Suprapubic skin (tissue), 4 donors: ENCODE measurements around the gene ARID1B. TPM values are rescaled to one million over a fixed set of nuclear protein-coding genes. Genes with fewer than 3 reads are reported as not detected.

Source experiments
- DNase-seq, 2 donors: peaks; one replicate each; pipeline ENCODE4 v3.0.0-alpha.2; 2019; ENCODE audit warnings: low spot score in 2 of 2
- H3K27ac ChIP-seq: fragments of 200-600 bp; sonication (generic); one replicate; pipeline ENCODE4 v1.5.1; 2019
- H3K27me3 ChIP-seq: fragments of 200-600 bp; sonication (generic); one replicate; pipeline ENCODE4 v1.5.1; 2019
- H3K36me3 ChIP-seq: fragments of 200-600 bp; sonication (generic); one replicate; pipeline ENCODE4 v1.5.1; 2019
- H3K4me1 ChIP-seq: fragments of 200-600 bp; sonication (generic); one replicate; pipeline ENCODE4 v1.5.1; 2019
- H3K4me3 ChIP-seq: fragments of 200-600 bp; sonication (generic); one replicate; pipeline ENCODE4 v1.5.1; 2019; ENCODE audit warnings: mild to moderate bottlenecking
- H3K9me3 ChIP-seq: fragments of 200-600 bp; sonication (generic); one replicate; pipeline ENCODE4 v1.5.1; 2019
- EP300 ChIP-seq: sonication (generic); formaldehyde crosslinking; IDR thresholded peaks from one replicate; pipeline ENCODE4 v1.6.1; 2017; ENCODE audit warnings: antibody characterized with exemption
- POLR2A ChIP-seq, 2 donors: fragments of 450-650 bp; IDR thresholded peaks; one replicate each; pipeline ENCODE4 v1.6.1; 2017; ENCODE audit warnings: antibody characterized with exemption in 2 of 2, mild to moderate bottlenecking in 2 of 2, moderate library complexity in 2 of 2
- POLR2AphosphoS5 ChIP-seq, 3 donors: sonication (generic); formaldehyde crosslinking; IDR thresholded peaks; one replicate each; pipeline ENCODE4 v1.6.1; 2017; ENCODE audit warnings: antibody characterized with exemption in 3 of 3
- WGBS: methylation state at CpG from one replicate; pipeline ENCODE4 v1.1.5; 2018; 5-methylcytosine and 5-hydroxymethylcytosine counted together
- total RNA-seq, 4 donors: library from RNA; depleted of rRNA; stranded (reverse); fragments of >200 nt; gene quantifications; one replicate each; pipeline ENCODE4 v1.1.0, GENCODE V29; 2016
- TF ChIP-seq, protein P1 (sequence below), 2 donors: fragments of 200-600 bp in 1 of 2; fragments of 450-650 bp in 1 of 2; sonication (generic) in 1 of 2; IDR thresholded peaks; one replicate each; pipeline ENCODE4 v1.5.1; 2016 to 2019; ENCODE audit warnings: antibody characterized with exemption in 2 of 2, mild to moderate bottlenecking in 1 of 2, moderate library complexity in 1 of 2

ARID1B gene
- total RNA-seq, 4 donors from 2014 or later: 102 to 233 (median 129) TPM

DNA sequence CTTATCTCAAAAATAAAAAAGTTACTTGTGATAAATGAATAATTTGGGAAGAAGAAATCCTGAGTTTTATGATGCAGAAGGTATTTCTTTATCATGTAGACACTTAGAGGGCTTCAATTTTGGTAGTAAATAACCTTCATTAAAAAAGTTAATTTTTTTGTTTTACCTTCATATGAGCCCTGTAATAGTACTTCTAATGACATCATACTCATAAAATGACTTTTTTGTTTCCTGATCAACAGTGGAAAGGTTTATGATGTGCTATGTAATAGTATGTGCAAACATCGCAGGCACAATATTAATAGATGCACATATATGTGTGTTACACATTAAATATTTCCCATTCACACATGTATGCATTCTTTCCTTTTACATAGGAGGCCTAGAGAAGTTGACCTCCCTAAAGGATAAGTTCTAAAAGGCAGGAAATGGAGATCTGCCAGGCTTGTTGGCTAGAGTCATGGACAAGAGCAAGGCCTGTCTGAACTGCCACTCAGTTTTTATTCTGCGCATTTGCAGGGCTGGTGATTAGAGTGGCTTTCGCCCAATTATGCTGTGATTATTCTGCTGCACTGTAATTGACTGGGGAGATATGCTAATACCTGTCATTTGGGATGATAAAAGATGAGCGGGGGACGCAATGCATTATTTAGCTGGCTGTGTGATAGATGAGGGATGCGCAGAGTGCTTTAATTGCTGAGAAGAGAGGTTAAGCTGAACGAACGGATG lies 273.5 kb downstream of the ARID1B start:
- H3K36me3 ChIP-seq: no peaks in the 10 kb centered on the region
- DNase-seq: no peak
- no peak for TF ChIP-seq EP300
- TF ChIP-seq, protein P1, sequence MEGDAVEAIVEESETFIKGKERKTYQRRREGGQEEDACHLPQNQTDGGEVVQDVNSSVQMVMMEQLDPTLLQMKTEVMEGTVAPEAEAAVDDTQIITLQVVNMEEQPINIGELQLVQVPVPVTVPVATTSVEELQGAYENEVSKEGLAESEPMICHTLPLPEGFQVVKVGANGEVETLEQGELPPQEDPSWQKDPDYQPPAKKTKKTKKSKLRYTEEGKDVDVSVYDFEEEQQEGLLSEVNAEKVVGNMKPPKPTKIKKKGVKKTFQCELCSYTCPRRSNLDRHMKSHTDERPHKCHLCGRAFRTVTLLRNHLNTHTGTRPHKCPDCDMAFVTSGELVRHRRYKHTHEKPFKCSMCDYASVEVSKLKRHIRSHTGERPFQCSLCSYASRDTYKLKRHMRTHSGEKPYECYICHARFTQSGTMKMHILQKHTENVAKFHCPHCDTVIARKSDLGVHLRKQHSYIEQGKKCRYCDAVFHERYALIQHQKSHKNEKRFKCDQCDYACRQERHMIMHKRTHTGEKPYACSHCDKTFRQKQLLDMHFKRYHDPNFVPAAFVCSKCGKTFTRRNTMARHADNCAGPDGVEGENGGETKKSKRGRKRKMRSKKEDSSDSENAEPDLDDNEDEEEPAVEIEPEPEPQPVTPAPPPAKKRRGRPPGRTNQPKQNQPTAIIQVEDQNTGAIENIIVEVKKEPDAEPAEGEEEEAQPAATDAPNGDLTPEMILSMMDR (IDR thresholded peaks at IDR 0.05): no peak
- TF ChIP-seq POLR2AphosphoS5 (IDR thresholded peaks at IDR 0.05): no peak
- no peak for TF ChIP-seq POLR2A (IDR thresholded peaks at IDR 0.05)
- no peaks in the 10 kb centered on the region for H3K9me3 ChIP-seq
- 82% methylated on average over 8 of the region's 8 CpGs for WGBS
- no peak overlapping the region for H3K27ac ChIP-seq
- H3K4me1 ChIP-seq: peaks cover 9% of the 10 kb centered on the region
- no peak overlapping the region for H3K4me3 ChIP-seq
- no peaks in the 10 kb centered on the region for H3K27me3 ChIP-seq

DNA sequence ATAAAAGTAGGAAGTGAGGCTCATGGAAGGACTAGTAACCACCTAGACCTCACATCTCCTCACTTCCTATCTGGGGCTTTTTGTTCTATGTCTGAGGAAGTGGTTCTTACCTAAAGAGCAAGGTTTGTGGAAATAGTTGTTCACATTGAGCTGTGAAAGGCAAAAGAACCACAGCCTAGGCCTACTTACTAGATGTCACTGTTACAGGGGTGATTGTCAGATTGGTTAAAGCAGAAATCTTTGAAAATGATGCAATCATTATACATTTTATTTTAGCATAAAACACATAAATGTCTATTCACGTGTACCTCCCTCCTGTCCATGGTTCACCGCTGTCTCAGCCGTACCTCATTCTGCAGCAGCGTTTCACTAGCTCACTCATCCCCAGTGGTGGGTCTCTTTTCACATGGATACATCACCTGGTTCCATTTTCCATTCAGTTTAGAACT lies 277.4 kb downstream of the ARID1B start:
- WGBS: 89% methylated on average over 4 of the region's 4 CpGs
- DNase-seq: no peak
- TF ChIP-seq, protein P1 (IDR thresholded peaks at IDR 0.05): no peak
- TF ChIP-seq POLR2AphosphoS5 (IDR thresholded peaks at IDR 0.05) (no peak), EP300 (no peak), POLR2A (IDR thresholded peaks at IDR 0.05) (no peak)
- Histone ChIP-seq H3K27ac (no peak overlapping the region), H3K36me3 (no peaks in the 10 kb centered on the region), H3K4me3 (no peak overlapping the region), H3K4me1 (peaks cover 9% of the 10 kb centered on the region), H3K27me3 (no peaks in the 10 kb centered on the region), H3K9me3 (no peaks in the 10 kb centered on the region)

DNA sequence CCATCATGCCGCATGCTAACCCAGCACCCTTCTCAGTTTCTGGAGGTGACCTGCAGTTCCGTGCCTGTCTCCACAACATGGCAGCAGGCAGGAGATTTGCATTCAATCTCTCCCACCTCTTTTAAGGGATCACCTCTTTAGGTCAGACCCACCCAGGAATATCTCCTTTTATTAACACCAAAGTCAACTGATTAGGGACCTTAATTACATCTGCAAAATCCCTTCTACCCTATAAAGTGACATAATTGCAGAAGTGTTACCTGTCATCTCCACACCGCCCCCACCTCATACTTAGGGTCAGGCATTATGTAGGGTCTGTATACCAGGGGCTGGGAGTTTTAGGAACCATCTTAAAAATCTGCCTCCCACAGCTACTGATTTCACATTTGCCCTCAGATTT lies 278.7 kb downstream of the ARID1B start:
- Histone ChIP-seq H3K27me3 (no peaks in the 10 kb centered on the region), H3K4me3 (no peak overlapping the region), H3K36me3 (no peaks in the 10 kb centered on the region), H3K9me3 (no peaks in the 10 kb centered on the region), H3K4me1 (peaks cover 15% of the 10 kb centered on the region), H3K27ac (no peak overlapping the region)
- TF ChIP-seq, protein P1 (IDR thresholded peaks at IDR 0.05): no peak
- no peak for TF ChIP-seq EP300
- TF ChIP-seq POLR2AphosphoS5 (IDR thresholded peaks at IDR 0.05): no peak
- TF ChIP-seq POLR2A (IDR thresholded peaks at IDR 0.05): no peak
- no peak for DNase-seq
- WGBS: 100% methylated on average over 3 of the region's 3 CpGs

DNA sequence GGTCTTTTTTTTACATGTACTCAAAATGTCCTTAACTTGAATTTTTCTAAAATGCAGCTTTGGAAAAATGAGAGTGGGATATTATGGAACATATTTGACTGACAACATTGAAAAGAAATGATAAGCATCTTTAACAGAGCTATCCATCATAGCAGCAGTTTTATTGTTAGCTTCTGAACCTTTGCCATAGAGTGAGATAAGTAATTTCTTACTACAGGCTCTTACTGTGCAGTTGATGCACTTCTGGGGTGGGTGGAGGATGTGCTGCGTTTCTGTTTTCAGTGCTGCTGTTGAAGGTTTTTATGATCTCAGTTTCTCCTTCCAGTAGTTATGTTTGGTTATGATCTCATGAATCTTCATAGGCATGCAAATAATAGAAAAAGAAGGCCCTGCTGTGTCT lies 279.1 kb downstream of the ARID1B start:
- H3K27me3 ChIP-seq: no peaks in the 10 kb centered on the region
- 37% methylated on average over 1 of the region's 1 CpG for WGBS
- peaks cover 13% of the 10 kb centered on the region for H3K4me1 ChIP-seq
- no peaks in the 10 kb centered on the region for H3K36me3 ChIP-seq
- H3K4me3 ChIP-seq: no peak overlapping the region
- no peak overlapping the region for H3K27ac ChIP-seq
- DNase-seq: no peak
- no peaks in the 10 kb centered on the region for H3K9me3 ChIP-seq
- TF ChIP-seq EP300: no peak
- no peak for TF ChIP-seq POLR2AphosphoS5 (IDR thresholded peaks at IDR 0.05)

DNA sequence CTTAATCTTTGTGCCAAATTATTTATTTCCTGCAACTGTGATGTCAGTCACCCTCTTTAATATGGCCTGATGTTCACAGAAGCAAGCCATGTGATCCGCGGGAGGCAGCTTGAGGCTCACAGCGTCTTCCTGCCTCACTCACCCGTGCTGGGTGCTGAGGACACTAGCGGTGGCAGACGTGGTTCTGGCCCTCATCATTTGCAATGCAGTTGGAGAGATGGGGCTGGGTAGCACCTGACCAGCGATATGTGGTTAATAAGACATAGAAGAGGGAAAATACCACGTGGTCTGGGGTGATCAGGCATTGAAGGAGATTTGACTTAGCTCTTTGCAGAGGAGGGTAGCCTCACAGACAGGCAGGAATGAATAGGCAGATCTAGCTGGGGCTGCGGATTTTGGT lies 281.4 kb downstream of the ARID1B start:
- no peak for DNase-seq
- no peaks in the 10 kb centered on the region for H3K36me3 ChIP-seq
- TF ChIP-seq POLR2A (IDR thresholded peaks at IDR 0.05) (no peak), EP300 (no peak), POLR2AphosphoS5 (IDR thresholded peaks at IDR 0.05) (no peak)
- TF ChIP-seq, protein P1 (IDR thresholded peaks at IDR 0.05): no peak
- no peaks in the 10 kb centered on the region for H3K27me3 ChIP-seq
- no peak overlapping the region for H3K4me3 ChIP-seq
- H3K27ac ChIP-seq: no peak overlapping the region
- H3K9me3 ChIP-seq: no peaks in the 10 kb centered on the region
- 91% methylated on average over 9 of the region's 9 CpGs for WGBS
- peaks cover 21% of the 10 kb centered on the region for H3K4me1 ChIP-seq
